IMR-90 (cell line): Measurements from ENCODE around the gene EBLN2. TPM values are rescaled to one million over a fixed set of nuclear protein-coding genes. Genes with fewer than 3 reads are reported as not detected.

Experiments
- ATAC-seq: fragments of 200-7000 bp; cut with Tn5 transposase; 2 replicates; pipeline ENCODE4 v1.9.1; 2020; ENCODE audit warnings: low read depth, mild to moderate bottlenecking, moderate library complexity
- BruUV-seq: library from RNA; stranded (reverse); fragments of 400-500 nt; replicated peaks from 2 replicates; lab custom pipeline; 2021; lab: Mats Ljungman, UMichigan
- CTCF ChIA-PET: fragments of 300-600 bp; formaldehyde crosslinking; extraction: SDS; loops from one replicate; lab custom pipeline; 2021; ENCODE audit warnings: antibody characterized with exemption; lab: Yijun Ruan, JAX
- POLR2A ChIA-PET: fragments of 300-600 bp; sonication (Branson Sonifier 250); formaldehyde crosslinking; loops from one replicate; lab custom pipeline; 2022; ENCODE audit warnings: antibody characterized with exemption; ENCODE audit not compliant: unreplicated experiment; lab: Charles Lee
- DNase-seq: peaks from one replicate; pipeline ENCODE4 v3.0.0; 2013
- H2AFZ ChIP-seq: replicated peaks from 2 replicates; pipeline ENCODE3; 2013; ENCODE audit warnings: low read length, mild to moderate bottlenecking; ENCODE audit not compliant: poor library complexity
- H2AK5ac ChIP-seq: 2 replicates; pipeline ENCODE4 v1.6.1; 2013; ENCODE audit warnings: low read depth, low read length, inconsistent platforms
- H2AK9ac ChIP-seq: replicated peaks from 2 replicates; pipeline ENCODE3; 2013; ENCODE audit warnings: mild to moderate bottlenecking, low read depth, low read length, moderate library complexity; ENCODE audit not compliant: poor library complexity
- H2BK120ac ChIP-seq: 2 replicates; pipeline ENCODE4 v1.6.1; 2013; ENCODE audit warnings: low read depth, low read length, inconsistent platforms
- H2BK15ac ChIP-seq: 3 replicates; pipeline ENCODE4 v1.6.1; 2013; ENCODE audit warnings: low read depth, low read length, inconsistent platforms
- H2BK20ac ChIP-seq: 2 replicates; pipeline ENCODE4 v1.6.1; 2013; ENCODE audit warnings: low read depth, mild to moderate bottlenecking, inconsistent platforms, low read length, moderate library complexity
- H2BK5ac ChIP-seq: 2 replicates; pipeline ENCODE4 v1.6.1; 2013; ENCODE audit warnings: mild to moderate bottlenecking, low read depth, low read length, inconsistent platforms; ENCODE audit not compliant: poor library complexity, severe bottlenecking
- H3K14ac ChIP-seq: replicated peaks from 2 replicates; pipeline ENCODE4 v1.6.1; 2013; ENCODE audit warnings: low read depth, low read length, inconsistent platforms
- H3K18ac ChIP-seq: 2 replicates; pipeline ENCODE4 v1.6.1; 2013; ENCODE audit warnings: low read depth, low read length, control low read depth
- H3K23ac ChIP-seq: 2 replicates; pipeline ENCODE4 v1.6.1; 2013; ENCODE audit warnings: low read depth, low read length, inconsistent platforms
- H3K27ac ChIP-seq: 2 replicates; pipeline ENCODE4 v1.5.1; 2013; ENCODE audit warnings: mild to moderate bottlenecking, control low read depth, low read length; ENCODE audit not compliant: insufficient read depth
- H3K27me3 ChIP-seq: 2 replicates; pipeline ENCODE4 v1.6.1; 2013; ENCODE audit warnings: low read length; ENCODE audit not compliant: control insufficient read depth, insufficient read depth
- H3K36me3 ChIP-seq: 2 replicates; pipeline ENCODE4 v1.6.1; 2013; ENCODE audit warnings: low read length, mixed read lengths; ENCODE audit not compliant: control insufficient read depth, insufficient read depth
- H3K4ac ChIP-seq: 2 replicates; pipeline ENCODE4 v1.6.1; 2013; ENCODE audit warnings: low read depth, low read length, inconsistent platforms
- H3K4me1 ChIP-seq: 2 replicates; pipeline ENCODE4 v1.6.1; 2013; ENCODE audit warnings: low read length, mixed read lengths; ENCODE audit not compliant: control insufficient read depth, insufficient read depth
- H3K4me2 ChIP-seq: 2 replicates; pipeline ENCODE4 v1.6.1; 2013; ENCODE audit warnings: low read depth, mild to moderate bottlenecking, control low read depth, low read length, moderate library complexity
- H3K4me3 ChIP-seq: 2 replicates; pipeline ENCODE4 v1.5.1; 2013; ENCODE audit warnings: low read depth, mild to moderate bottlenecking, control low read depth, low read length, moderate library complexity; ENCODE audit not compliant: insufficient read depth
- H3K56ac ChIP-seq: 2 replicates; pipeline ENCODE4 v1.6.1; 2013; ENCODE audit warnings: low read length, inconsistent platforms; ENCODE audit not compliant: insufficient read depth; ENCODE audit errors: extremely low read depth
- H3K79me1 ChIP-seq, 2 experiments: 2 replicates each; pipeline ENCODE4 v1.6.1; 2013; ENCODE audit warnings: low read length in 2 of 2, inconsistent platforms in 1 of 2, low read depth in 1 of 2
- H3K9ac ChIP-seq: 2 replicates; pipeline ENCODE4 v1.6.1; 2013; ENCODE audit warnings: low read depth, low read length, control low read depth
- H3K9me1 ChIP-seq: 2 replicates; pipeline ENCODE4 v1.6.1; 2013; ENCODE audit warnings: low read length, inconsistent platforms; ENCODE audit not compliant: insufficient read depth
- H3K9me3 ChIP-seq: 2 replicates; pipeline ENCODE4 v1.6.1; 2013; ENCODE audit warnings: low read length; ENCODE audit not compliant: control insufficient read depth, insufficient read depth
- H4K20me1 ChIP-seq: 2 replicates; pipeline ENCODE4 v1.6.1; 2013; ENCODE audit warnings: low read length, inconsistent platforms; ENCODE audit not compliant: insufficient read depth
- H4K5ac ChIP-seq: 2 replicates; pipeline ENCODE4 v1.6.1; 2013; ENCODE audit warnings: mild to moderate bottlenecking, low read depth, low read length, control low read depth
- H4K8ac ChIP-seq, 2 experiments: 2 replicates each; pipeline ENCODE4 v1.6.1; 2013; ENCODE audit warnings: low read depth in 2 of 2, low read length in 2 of 2, control low read depth in 1 of 2, inconsistent platforms in 1 of 2
- H4K91ac ChIP-seq: 2 replicates; pipeline ENCODE4 v1.6.1; 2013; ENCODE audit warnings: low read depth, low read length, inconsistent platforms; ENCODE audit not compliant: insufficient read depth
- CHD1 ChIP-seq: IDR thresholded peaks from 2 replicates; pipeline ENCODE4 v1.6.1; 2012; ENCODE audit warnings: low read depth, low read length, improper control_type of control experiment
- MXI1 ChIP-seq: IDR thresholded peaks from 2 replicates; pipeline ENCODE4 v1.6.1; 2012; ENCODE audit warnings: low read depth, mild to moderate bottlenecking, low read length, moderate library complexity, borderline replicate concordance
- NFE2L2 ChIP-seq: fragments of 150-350 bp; IDR thresholded peaks from 2 replicates; pipeline ENCODE4 v1.6.1; 2016; ENCODE audit warnings: low read depth, mild to moderate bottlenecking, low read length
- WGBS, 2 experiments: methylation state at CpG; one replicate each; pipeline versions ENCODE4 v1.1.5 to v1.1.7; 2013; ENCODE audit warnings: missing lambda C conversion rate in 2 of 2; ENCODE audit not compliant: insufficient read length in 1 of 2; ENCODE audit errors: extremely low coverage in 2 of 2; 5-methylcytosine and 5-hydroxymethylcytosine counted together
- dilution Hi-C: fragments of 300-500 bp; cut with HindIII; formaldehyde crosslinking; loops from one replicate; pipeline ENCODE4 v1.14.3; 2018; ENCODE audit warnings: low sequenced_read_pairs; ENCODE audit not compliant: unreplicated experiment
- in situ Hi-C: fragments of 300-500 bp; cut with MboI; formaldehyde crosslinking; loops from 3 replicates; pipeline ENCODE4 v1.14.3; 2019; ENCODE audit warnings: low sequenced_read_pairs, inconsistent platforms, mixed read lengths
- intact Hi-C: fragments of 100-400 bp; cut with micrococcal nuclease; formaldehyde crosslinking; loops from 2 replicates; pipeline ENCODE4 v1.10.0; 2022
- polyA plus RNA-seq, 3 experiments: library from polyadenylated mRNA; depleted of rRNA; stranded (reverse); fragments of >200 nt; gene quantifications; 2 replicates each; pipeline ENCODE4 v1.2.3, GENCODE V29; 2012; ENCODE audit warnings: low replicate concordance in 1 of 3
- total RNA-seq: library from RNA; depleted of rRNA; stranded (reverse); fragments of >200 nt; gene quantifications from 2 replicates; pipeline ENCODE4 v1.2.3, GENCODE V29; 2012

The EBLN2 gene
- total and polyA plus RNA-seq, 2 of the 4 experiments (the other 2 are of a cell fraction), result 2.5 to 7.7 TPM

GRCh38 chr3:73107215-73107614, 45.8 kb downstream of the EBLN2 start:
- ChIA-PET POLR2A (no interaction called here), CTCF (interaction anchor here (1.3 kb wide), 1 partner anchor 396 kb away, joined by 5 read pairs; no protein-coding TSS in a partner anchor)
- no peak overlapping the region for H4K8ac ChIP-seq
- no peak overlapping the region for H3K14ac ChIP-seq
- H3K4ac ChIP-seq, result no peak overlapping the region
- WGBS, 2 experiments, result no CpG with 5 or more reads among the region's 3 CpGs
- dilution Hi-C loops (no loop called here), in situ Hi-C loops (loop anchor here (10.0 kb wide), 1 partner anchor 738 kb away; no protein-coding TSS in a partner anchor), intact Hi-C loops (no loop called here)
- no peak overlapping the region for H3K9ac ChIP-seq
- TF ChIP-seq CHD1 (no peak), NFE2L2 (no peak), MXI1 (no peak)
- no peaks in the 10 kb centered on the region for H3K9me1 ChIP-seq
- no peak overlapping the region for H2BK120ac ChIP-seq
- no peak overlapping the region for H2BK5ac ChIP-seq
- BruUV-seq, result no TSS peak
- H3K27ac ChIP-seq, result no peak overlapping the region
- H2AK5ac ChIP-seq, result no peak overlapping the region
- DNase-seq (no peak), ATAC-seq (no peak)
- H3K27me3 ChIP-seq, result peaks cover 9% of the 10 kb centered on the region
- no peak overlapping the region for H4K5ac ChIP-seq
- H3K4me3 ChIP-seq, result no peak overlapping the region
- no peaks in the 10 kb centered on the region for H3K9me3 ChIP-seq
- no peak overlapping the region for H3K23ac ChIP-seq
- H2AFZ ChIP-seq, result no peak overlapping the region
- H3K79me1 ChIP-seq, result no peaks in the 10 kb centered on the region
- no peak overlapping the region for H3K56ac ChIP-seq
- no peak overlapping the region for H3K4me2 ChIP-seq
- no peak overlapping the region for H3K18ac ChIP-seq
- H3K36me3 ChIP-seq, result no peaks in the 10 kb centered on the region
- H4K20me1 ChIP-seq, result no peaks in the 10 kb centered on the region
- H3K4me1 ChIP-seq, result no peaks in the 10 kb centered on the region
- H2BK15ac ChIP-seq, result no peak overlapping the region
- H4K91ac ChIP-seq, result no peak overlapping the region
- H2BK20ac ChIP-seq, result no peak overlapping the region
- H2AK9ac ChIP-seq, result no peak overlapping the region
